Measurements from ENCODE around the gene FBXO46.

DNA sequence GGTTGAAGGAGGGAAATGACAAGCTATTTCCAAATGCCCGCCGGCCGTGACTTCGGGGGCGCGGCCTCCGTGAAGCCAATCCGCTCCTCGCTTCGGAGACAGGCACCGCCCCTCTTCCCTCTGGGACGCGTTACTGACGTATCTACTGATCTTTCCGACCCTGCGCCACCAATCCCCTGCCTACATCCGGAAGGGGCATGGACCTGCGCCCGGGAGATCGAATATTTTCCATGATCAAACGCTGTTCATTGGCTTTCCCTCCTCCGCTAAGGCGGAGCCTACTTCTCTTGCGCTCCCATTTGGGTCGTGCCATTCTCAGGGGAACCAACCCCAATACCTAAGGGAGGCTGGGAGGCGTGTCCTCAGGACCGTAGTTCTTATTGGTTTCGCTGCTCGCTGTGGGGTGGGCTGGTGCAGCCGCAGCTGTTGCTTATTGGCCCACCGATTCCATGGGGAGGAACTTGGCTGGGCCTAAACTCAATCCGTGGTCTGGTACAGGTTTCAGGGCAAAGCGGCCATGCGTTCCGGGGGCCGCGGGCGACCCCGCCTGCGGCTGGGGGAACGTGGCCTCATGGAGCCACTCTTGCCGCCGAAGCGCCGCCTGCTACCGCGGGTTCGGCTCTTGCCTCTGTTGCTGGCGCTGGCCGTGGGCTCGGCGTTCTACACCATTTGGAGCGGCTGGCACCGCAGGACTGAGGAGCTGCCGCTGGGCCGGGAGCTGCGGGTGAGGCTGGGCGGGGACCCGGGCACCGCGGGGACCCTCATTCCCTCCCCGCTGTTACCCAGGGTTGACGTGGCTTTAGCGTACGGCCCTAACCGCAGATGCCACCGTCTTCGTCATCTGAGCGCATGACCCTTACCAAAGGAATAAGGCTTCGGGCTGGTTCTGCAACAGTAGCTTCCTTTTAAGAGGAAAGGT is 38.2 kb downstream of the FBXO46 start, which contains the start of gene QPCTL:
- TF ChIP-seq JUN (IDR thresholded peaks at IDR 0.05; ENCODE audit: borderline replicate concordance, insufficient read depth, insufficient read length, low read depth) (no peak), CTCF (IDR thresholded peaks at IDR 0.05; ENCODE audit: extremely low read depth in 1 of 2, insufficient read depth in 1 of 2, low read depth in 1 of 2, low read length in 2 of 2) (no peak), POLR2A (IDR thresholded peaks at IDR 0.05; ENCODE audit: low read depth, low read length) (peak; percentile 76), EZH2 (IDR thresholded peaks at IDR 0.05; ENCODE audit: borderline replicate concordance, low read depth, low read length, severe bottlenecking) (no peak), POLR2AphosphoS5 (IDR thresholded peaks at IDR 0.05; ENCODE audit: insufficient read depth, low read depth, low read length) (peak; percentile 73)
- TF ChIP-seq, protein P1, sequence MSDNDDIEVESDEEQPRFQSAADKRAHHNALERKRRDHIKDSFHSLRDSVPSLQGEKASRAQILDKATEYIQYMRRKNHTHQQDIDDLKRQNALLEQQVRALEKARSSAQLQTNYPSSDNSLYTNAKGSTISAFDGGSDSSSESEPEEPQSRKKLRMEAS (IDR thresholded peaks at IDR 0.05; ENCODE audit: insufficient read depth, insufficient read length), result no peak

All from endothelial cell of umbilical vein (primary cell).